Gastrocnemius medialis (tissue), 4 donors: ENCODE data around the gene SH3YL1.

Experiments used
- CTCF ChIP-seq, 5 experiments: fragments of 450-650 bp in 3 of 5; fragments of 200-600 bp in 2 of 5; sonication (generic) in 2 of 5; IDR thresholded peaks in 4 of 5; conservative IDR thresholded peaks in 1 of 5; 1 replicate in 4 of 5; 2 replicates in 1 of 5; pipeline ENCODE4 v1.5.1; 2016 to 2019; ENCODE audit warnings: antibody characterized with exemption in 5 of 5, mild to moderate bottlenecking in 3 of 5, moderate library complexity in 3 of 5
- POLR2A ChIP-seq, 2 donors: fragments of 450-650 bp; IDR thresholded peaks; one replicate each; pipeline ENCODE4 v1.6.1; 2017; ENCODE audit warnings: antibody characterized with exemption in 2 of 2, mild to moderate bottlenecking in 2 of 2, moderate library complexity in 2 of 2

- no peak for TF ChIP-seq CTCF (IDR thresholded peaks at IDR 0.05 in 4 of 5, conservative IDR thresholded peaks at IDR 0.05 in 1 of 5)
- TF ChIP-seq POLR2A (IDR thresholded peaks at IDR 0.05) = no peak
These were observed 30.8 kb downstream of the SH3YL1 start for GRCh38 chr2:233030-233429.
